ENCODE measurements around the gene GALNT10.

DNA sequence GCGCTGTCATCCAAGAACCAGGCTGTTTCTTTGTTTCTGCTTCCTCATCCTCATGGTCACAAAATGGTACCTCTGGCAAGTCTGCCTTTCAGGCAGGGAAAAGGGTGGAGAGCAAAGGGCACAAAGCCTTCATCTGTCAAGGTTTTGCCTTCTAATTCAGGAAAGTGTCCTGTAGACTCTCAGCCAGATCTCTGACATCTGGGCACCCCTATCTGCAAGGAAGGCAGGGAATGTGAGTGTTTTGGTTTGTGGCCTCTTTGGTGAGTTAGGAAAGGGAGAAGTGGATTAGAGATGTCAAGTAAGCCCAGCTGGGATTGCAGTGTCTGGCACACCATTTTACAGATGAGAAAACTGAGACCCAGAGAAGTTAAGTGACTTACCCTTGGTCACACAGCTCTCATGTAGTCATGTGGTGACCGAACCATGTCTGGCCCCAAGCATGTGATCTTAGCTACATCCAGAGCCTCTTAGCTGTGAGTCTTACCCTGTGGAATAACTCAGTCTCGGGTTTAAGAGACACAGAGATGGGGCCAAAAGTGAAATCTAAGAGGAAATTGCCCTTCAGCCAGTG, 139.6 kb downstream of the GALNT10 start:
- TF ChIP-seq CTCF (optimal IDR thresholded peaks at IDR 0.05 in 1 of 3, IDR thresholded peaks at IDR 0.05 in 1 of 3, conservative IDR thresholded peaks at IDR 0.05 in 1 of 3; ENCODE audit: extremely low read depth in 1 of 3, insufficient read depth in 2 of 3, low read length in 3 of 3), result no peak
- TF ChIP-seq EZH2 (IDR thresholded peaks at IDR 0.05; ENCODE audit: low read length), result no peak

Data from keratinocyte (primary cell).